ENCODE results near the gene THSD7B. TPM values are rescaled to one million over a fixed set of nuclear protein-coding genes. Genes with fewer than 3 reads are reported as not detected.
"Not testable (repeated sequence)": the region's sequence is repeated elsewhere in the genome, so short reads cannot be mapped to it uniquely, and the experiment has no call there.

The THSD7B gene
- total and polyA plus RNA-seq, 2 of the 8 experiments (the other 6 are each of a cell fraction or from before 2014, with no cell fraction given), result 0.60 to 2.9 TPM

DNA sequence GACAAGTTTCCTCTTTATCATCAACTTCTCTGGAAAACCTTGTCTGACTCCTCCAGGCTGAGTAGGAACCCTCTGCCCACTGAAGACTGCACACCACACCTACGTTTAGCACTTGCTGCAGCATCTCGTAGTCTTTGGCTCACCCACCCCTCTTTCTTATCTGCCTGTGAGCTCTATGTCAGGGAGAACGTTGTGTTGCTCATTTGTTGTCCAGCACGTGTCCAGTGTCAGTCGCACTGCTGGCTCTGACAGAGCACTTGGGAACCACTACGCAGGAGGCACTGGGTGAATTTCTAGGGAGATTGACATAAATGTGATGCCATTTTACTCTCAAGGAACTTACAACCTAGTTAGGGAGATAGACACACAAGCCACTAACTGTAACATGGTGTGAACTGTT, 216.3 kb downstream of the THSD7B start:
- H2BK5ac ChIP-seq (ENCODE audit: low read depth, low read length); H3K79me1 ChIP-seq (ENCODE audit: low read depth, low read length); DNase-seq (ENCODE audit: low read depth in 1 of 2, low spot score in 2 of 2); H3K14ac ChIP-seq (ENCODE audit: insufficient read length); H2BK15ac ChIP-seq (ENCODE audit: low read length); H4K8ac ChIP-seq (ENCODE audit: extremely low read depth, insufficient read depth, low read length); H3K9me3 ChIP-seq (ENCODE audit: insufficient read depth in 2 of 2, low read depth in 1 of 2, low read length in 1 of 2); POLR2A ChIA-PET (ENCODE audit: partially characterized antibody); H3K56ac ChIP-seq (replicated peaks; ENCODE audit: insufficient read length, low read depth, low read length); H4K20me1 ChIP-seq (replicated peaks in 1 of 2; ENCODE audit: control insufficient read depth in 1 of 2, insufficient read depth in 2 of 2, low read length in 2 of 2); H2BK20ac ChIP-seq (ENCODE audit: low read length); H2BK120ac ChIP-seq (replicated peaks; ENCODE audit: low read depth, low read length); H3K4me2 ChIP-seq (ENCODE audit: insufficient read depth in 1 of 2, low read depth in 2 of 2, low read length in 2 of 2); H3K4me3 ChIP-seq (ENCODE audit: extremely low read depth in 1 of 4, insufficient read depth in 2 of 4, low read depth in 3 of 4, low read length in 4 of 4); H3K23ac ChIP-seq (ENCODE audit: insufficient read length); H3K4me1 ChIP-seq (replicated peaks in 1 of 4; ENCODE audit: control insufficient read depth in 3 of 4, insufficient read depth in 4 of 4, low read length in 3 of 4); H3K9ac ChIP-seq (replicated peaks in 1 of 4; ENCODE audit: extremely low read depth in 1 of 4, low read depth in 3 of 4, low read length in 3 of 4); H4K5ac ChIP-seq (ENCODE audit: insufficient read length, low read depth, low read length); H2BK12ac ChIP-seq (ENCODE audit: low read depth, low read length); H2AK5ac ChIP-seq (ENCODE audit: low read depth, low read length); H3K4ac ChIP-seq (replicated peaks; ENCODE audit: insufficient read length, low read depth, low read length); H4K91ac ChIP-seq (replicated peaks; ENCODE audit: insufficient read length, low read length); H2AFZ ChIP-seq (ENCODE audit: low read length); H3K36me3 ChIP-seq (ENCODE audit: control insufficient read depth in 2 of 4, insufficient read depth in 4 of 4, low read length in 3 of 4); H3K18ac ChIP-seq (ENCODE audit: extremely low read depth, low read length); H3K27me3 ChIP-seq (replicated peaks in 1 of 4; ENCODE audit: control insufficient read depth in 3 of 4, extremely low read depth in 1 of 4, insufficient read depth in 3 of 4, low read length in 3 of 4); H3K79me2 ChIP-seq (ENCODE audit: control insufficient read depth in 1 of 2, insufficient read depth in 2 of 2, low read length in 2 of 2); CTCF ChIA-PET (ENCODE audit: partially characterized antibody); FAIRE-seq; H3K23me2 ChIP-seq (ENCODE audit: low read depth, low read length); H3K27ac ChIP-seq (ENCODE audit: low read depth, low read length): not testable (repeated sequence)
- 93% methylated on average over 6 of the region's 6 CpGs; no CpG with 5 or more reads in 1 of the 2 experiments for WGBS, 2 experiments (ENCODE audit: extremely low coverage in 1 of 2, insufficient coverage in 1 of 2, insufficient read length in 1 of 2, insufficient replicate concordance in 2 of 2, low coverage in 1 of 2, low lambda C conversion rate in 2 of 2, missing lambda C conversion rate in 1 of 2)
